Ishikawa (cell line): ENCODE measurements around the gene UBA1.

Experiments used
- CEBPB ChIP-seq: IDR thresholded peaks from 2 replicates; pipeline ENCODE4 v1.6.1; 2012
- CREB1 ChIP-seq: IDR thresholded peaks from 2 replicates; pipeline ENCODE4 v1.6.1; 2012; ENCODE audit warnings: low read depth
- EGR1 ChIP-seq: IDR thresholded peaks from 2 replicates; pipeline ENCODE4 v1.6.1; 2012
- EP300 ChIP-seq: IDR thresholded peaks from 2 replicates; pipeline ENCODE4 v1.6.1; 2012; ENCODE audit warnings: borderline replicate concordance
- FOXM1 ChIP-seq: IDR thresholded peaks from 2 replicates; pipeline ENCODE4 v1.6.1; 2012; ENCODE audit warnings: low read depth, borderline replicate concordance
- MAX ChIP-seq: IDR thresholded peaks from 2 replicates; pipeline ENCODE4 v1.6.1; 2012
- NFIC ChIP-seq: IDR thresholded peaks from 2 replicates; pipeline ENCODE4 v1.6.1; 2012
- RAD21 ChIP-seq: IDR thresholded peaks from 2 replicates; pipeline ENCODE4 v1.6.1; 2012; ENCODE audit warnings: low read depth
- REST ChIP-seq: IDR thresholded peaks from 2 replicates; pipeline ENCODE4 v1.6.1; 2012; ENCODE audit warnings: low read depth, mild to moderate bottlenecking
- TAF1 ChIP-seq: IDR thresholded peaks from 2 replicates; pipeline ENCODE4 v1.6.1; 2012; ENCODE audit warnings: low read depth, mild to moderate bottlenecking
- TCF12 ChIP-seq: IDR thresholded peaks from 2 replicates; pipeline ENCODE4 v1.6.1; 2012; ENCODE audit warnings: low read depth
- TEAD4 ChIP-seq: IDR thresholded peaks from 2 replicates; pipeline ENCODE4 v1.6.1; 2012
- USF1 ChIP-seq: IDR thresholded peaks from 2 replicates; pipeline ENCODE4 v1.6.1; 2012
- YY1 ChIP-seq: IDR thresholded peaks from 2 replicates; pipeline ENCODE4 v1.6.1; 2012; ENCODE audit warnings: low read depth
- ZBTB7A ChIP-seq: IDR thresholded peaks from 2 replicates; pipeline ENCODE4 v1.6.1; 2012; ENCODE audit warnings: low read depth

The UBA1 gene

DNA sequence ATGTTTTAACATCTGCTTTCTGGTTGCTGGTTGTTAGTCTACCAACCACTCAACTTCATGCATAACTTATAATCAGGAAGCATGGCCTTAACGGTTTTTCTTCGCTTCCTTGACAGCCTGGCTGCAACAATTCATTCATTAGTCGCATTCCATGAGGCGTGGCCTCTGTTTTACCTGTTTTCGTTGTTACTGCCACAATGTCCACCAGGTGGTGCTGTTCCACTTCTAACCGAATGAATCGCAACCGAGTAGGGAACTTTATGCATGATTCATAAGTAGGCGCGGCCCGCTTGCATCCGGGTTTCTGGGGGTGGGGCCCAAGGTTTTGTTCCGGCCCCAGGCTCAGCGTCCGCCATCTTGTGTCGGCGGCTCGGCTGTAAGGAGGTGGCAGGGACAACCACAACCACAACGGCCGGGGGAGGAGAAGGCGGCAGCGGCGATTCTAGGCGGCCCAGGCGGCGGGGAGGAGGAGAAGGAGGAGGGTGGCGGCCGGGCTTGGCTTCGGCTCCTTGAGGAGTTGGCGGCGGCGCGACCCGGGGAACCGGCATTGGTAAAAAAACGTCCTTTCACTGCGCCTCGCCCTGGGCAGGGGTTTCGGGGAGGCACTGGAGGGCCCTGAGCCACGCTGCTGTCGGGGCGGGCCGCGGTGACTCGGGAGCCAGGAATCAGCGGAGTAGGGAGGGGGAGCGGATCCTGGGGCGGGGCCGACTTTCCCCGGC lies at the start of gene UBA1:
UBA1 (plus strand) TSS at position 355 of the 719 bp plus-strand sequence. CDS start 4,974 bp downstream, outside the sequence.
- TF ChIP-seq REST (no peak), TEAD4 (peak; percentile 62), CEBPB (no peak), EP300 (no peak), EGR1 (no peak), RAD21 (peak; percentile 76), YY1 (peak; percentile 89), CREB1 (no peak), MAX (no peak), TAF1 (peak; percentile 44)

DNA sequence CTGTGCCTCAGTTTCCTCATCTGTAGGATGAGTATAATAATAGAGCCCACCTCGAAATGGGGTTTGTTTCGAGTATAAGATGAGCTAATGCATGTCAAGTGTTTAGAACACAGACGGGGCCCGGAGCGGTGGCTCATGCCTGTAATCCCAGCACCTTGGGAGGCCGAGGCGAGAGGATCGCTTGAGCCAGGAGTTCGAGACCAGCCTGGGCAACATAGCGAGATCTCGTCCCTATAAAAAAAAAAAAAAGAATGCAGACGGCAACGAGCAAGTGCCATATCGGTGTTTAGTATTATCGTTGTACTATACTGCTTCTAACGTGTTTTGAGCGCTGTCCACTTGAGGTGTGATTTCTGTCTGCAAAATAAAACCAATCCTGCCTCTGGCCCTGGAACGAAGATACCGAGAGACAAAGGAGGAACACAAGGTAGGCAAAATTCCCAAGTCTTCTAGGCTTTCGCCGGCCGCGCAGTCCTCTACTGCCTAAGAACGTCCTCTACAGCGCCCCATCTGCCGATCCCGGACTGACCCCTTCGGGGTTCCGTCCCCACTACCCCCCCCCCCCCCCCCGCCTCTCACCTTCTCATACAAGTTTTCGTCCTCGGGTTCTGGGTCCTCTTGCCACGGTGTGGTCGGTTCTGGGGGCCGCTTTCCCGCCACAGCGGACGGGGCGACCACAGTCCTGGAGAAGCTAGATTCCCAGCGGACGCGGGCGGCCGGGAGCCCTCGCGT lies 49.6 kb upstream of the UBA1 start:
- no peak for TF ChIP-seq EGR1

- TF ChIP-seq YY1 (peak; percentile 89), TAF1 (peak; percentile 62; the same call in 1 of the 2 replicates), TEAD4 (no peak), TCF12 (no peak), MAX (peak; percentile 48), NFIC (no peak), EGR1 (no peak), REST (no peak), FOXM1 (no peak), CREB1 (no peak), ZBTB7A (no peak), EP300 (no peak), CEBPB (0 out of 2 replicates have a peak, but pooled peaks have one; percentile 41), RAD21 (no peak), USF1 (no peak)
These were observed 48.8 kb upstream of the UBA1 start, which contains the start of the genes NDUFB11 and RBM10 for GRCh38 chrX:47144626-47145394. TSS of gene NDUFB11 (minus strand) at chrX:47144702. CDS start at chrX:47144679, 23 bp downstream. TSS of gene RBM10 (plus strand) at chrX:47145221. CDS start at chrX:47147482, 2,261 bp downstream.

DNA sequence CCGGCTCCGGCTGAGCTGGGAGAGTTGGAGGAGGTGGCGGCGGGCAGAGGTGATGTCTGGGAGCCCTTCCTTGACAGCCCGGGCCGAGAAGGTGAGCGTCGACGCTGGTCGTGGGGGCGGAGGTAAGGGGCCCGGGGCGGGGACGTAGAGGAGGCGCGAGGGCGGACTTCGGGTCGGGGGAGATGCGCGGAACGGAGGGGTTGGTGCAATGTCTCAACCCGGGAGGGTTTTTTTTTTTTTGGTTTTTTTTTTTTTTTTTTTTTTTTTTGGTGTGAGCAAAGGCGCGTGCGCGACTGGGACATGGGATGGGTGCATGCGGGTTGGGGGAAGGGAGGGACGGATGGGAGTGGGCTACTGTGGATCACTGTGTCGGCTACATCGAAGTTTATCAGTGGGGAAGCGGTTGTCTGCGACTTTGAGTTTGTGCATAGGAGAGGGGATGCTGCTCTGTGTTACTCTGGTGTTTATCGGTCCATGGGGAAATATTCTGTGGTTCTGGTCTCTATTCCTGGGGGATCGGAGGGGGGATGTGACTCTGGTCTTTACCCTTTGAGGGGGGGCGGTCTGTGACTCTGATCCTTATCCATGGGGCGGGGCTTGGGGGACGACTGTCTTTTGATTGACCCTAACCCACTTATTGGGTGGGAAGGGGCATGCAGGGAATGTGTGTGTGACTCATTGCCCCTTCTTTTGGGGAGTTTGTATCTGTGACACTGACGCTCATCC lies 48.1 kb upstream of the UBA1 start:
- TF ChIP-seq FOXM1: no peak
- TF ChIP-seq RAD21: no peak
- TF ChIP-seq NFIC: no peak
- no peak for TF ChIP-seq EGR1
- no peak for TF ChIP-seq YY1
- no peak for TF ChIP-seq CEBPB
- TF ChIP-seq TEAD4: no peak
- no peak for TF ChIP-seq TAF1

GRCh38 chrX:47146121-47146935 lies 47.3 kb upstream of the UBA1 start:
- no peak for TF ChIP-seq ZBTB7A
- no peak for TF ChIP-seq FOXM1
- TF ChIP-seq CREB1: no peak
- no peak for TF ChIP-seq NFIC
- no peak for TF ChIP-seq EGR1
- no peak for TF ChIP-seq RAD21
- no peak for TF ChIP-seq CEBPB
- TF ChIP-seq TCF12: no peak
- TF ChIP-seq TAF1: no peak
